Caco-2 (cell line): Measurements from ENCODE around the gene NRSN2. TPM values are rescaled to one million over a fixed set of nuclear protein-coding genes. Genes with fewer than 3 reads are reported as not detected.
"Not testable (repeated sequence)": the region's sequence is repeated elsewhere in the genome, so short reads cannot be mapped to it uniquely, and the experiment has no call there.

Source experiments
- BruUV-seq: library from RNA; stranded (reverse); fragments of 400-500 nt; replicated peaks from 2 replicates; lab custom pipeline; 2021; lab: Mats Ljungman, UMichigan
- CTCF ChIA-PET: fragments of 300-600 bp; sonication (Branson Sonifier 250); formaldehyde crosslinking; loops from one replicate; lab custom pipeline; 2022; ENCODE audit warnings: antibody characterized with exemption; lab: Charles Lee
- POLR2A ChIA-PET: fragments of 300-600 bp; sonication (Branson Sonifier 250); formaldehyde crosslinking; loops from one replicate; lab custom pipeline; 2022; ENCODE audit warnings: antibody characterized with exemption; lab: Charles Lee
- DNase-seq, 2 experiments: peaks; one replicate each; pipeline versions ENCODE4 v3.0.0 to v3.0.0-alpha.2; 2020 to 2022
- H3K27me3 ChIP-seq: replicated peaks from 2 replicates; pipeline ENCODE4 v1.6.0; 2011; ENCODE audit warnings: low read length; ENCODE audit not compliant: control insufficient read depth, insufficient read depth
- H3K36me3 ChIP-seq: 2 replicates; pipeline ENCODE4 v1.5.1; 2011; ENCODE audit warnings: low read length; ENCODE audit not compliant: control insufficient read depth, insufficient read depth
- H3K4me1 ChIP-seq: fragments of 250-450 bp; sonication (Bioruptor Pico); 2 replicates; pipeline ENCODE4 v1.5.1; 2020; ENCODE audit warnings: mild to moderate bottlenecking
- H3K4me3 ChIP-seq: 2 replicates; pipeline ENCODE4 v1.5.1; 2011; ENCODE audit warnings: low read depth, mild to moderate bottlenecking, control low read depth, low read length
- H3K9me3 ChIP-seq: fragments of 250-450 bp; sonication (Bioruptor Pico); 2 replicates; pipeline ENCODE4 v1.5.1; 2020; ENCODE audit warnings: mild to moderate bottlenecking, moderate library complexity
- H3K27ac Mint-ChIP-seq: one replicate; pipeline ENCODE4 v1.8.0; 2022; ENCODE audit warnings: mixed read lengths; ENCODE audit not compliant: unreplicated experiment
- H3K27me3 Mint-ChIP-seq: one replicate; pipeline ENCODE4 v1.8.0; 2022; ENCODE audit warnings: mixed read lengths; ENCODE audit not compliant: insufficient read depth, unreplicated experiment
- H3K36me3 Mint-ChIP-seq: one replicate; pipeline ENCODE4 v1.8.0; 2022; ENCODE audit warnings: mild to moderate bottlenecking, mixed read lengths; ENCODE audit not compliant: insufficient read depth, unreplicated experiment
- H3K4me1 Mint-ChIP-seq: one replicate; pipeline ENCODE4 v1.8.0; 2022; ENCODE audit warnings: low read depth, mixed read lengths; ENCODE audit not compliant: unreplicated experiment
- H3K4me3 Mint-ChIP-seq: one replicate; pipeline ENCODE4 v1.8.0; 2022; ENCODE audit warnings: mild to moderate bottlenecking, moderate library complexity, mixed read lengths; ENCODE audit not compliant: unreplicated experiment
- H3K9me3 Mint-ChIP-seq: one replicate; pipeline ENCODE4 v1.8.0; 2022; ENCODE audit warnings: mixed read lengths; ENCODE audit not compliant: unreplicated experiment
- CTCF ChIP-seq, 2 experiments: fragments of 200-600 bp in 1 of 2; IDR thresholded peaks; 1 replicate in 1 of 2; 2 replicates in 1 of 2; pipeline versions ENCODE4 v1.5.1 to v1.8.0; 2011 to 2022; ENCODE audit warnings: antibody characterized with exemption in 1 of 2, control low read depth in 1 of 2, inconsistent platforms in 1 of 2, low read depth in 1 of 2, low read length in 1 of 2, mild to moderate bottlenecking in 1 of 2, moderate library complexity in 1 of 2; ENCODE audit not compliant: insufficient read depth in 1 of 2, severe bottlenecking in 1 of 2, unreplicated experiment in 1 of 2
- intact Hi-C: fragments of 100-400 bp; cut with micrococcal nuclease; formaldehyde crosslinking; loops from one replicate; pipeline ENCODE4 v1.10.0; 2022; ENCODE audit not compliant: unreplicated experiment
- total RNA-seq: library from RNA; stranded (reverse); gene quantifications from 2 replicates; pipeline ENCODE4 v1.2.3, GENCODE V29; 2022

Gene NRSN2
- total RNA-seq, 1 experiment from 2014 or later: 27.5 TPM

GRCh38 chr20:348972-349841 lies 2.3 kb downstream of the NRSN2 start:
- Histone ChIP-seq H3K27me3 (no peaks in the 10 kb centered on the region), H3K9me3 (no peaks in the 10 kb centered on the region), H3K36me3 (peaks cover 1% of the 10 kb centered on the region; the same call in 1 of the 2 replicates), H3K4me3 (peak overlapping the region; percentile 96; the same call in 1 of the 2 replicates), H3K4me1 (peaks cover 16% of the 10 kb centered on the region)
- DNase-seq: no peak
- CTCF ChIA-PET: no interaction called here
- peak overlapping the region; percentile 97 for H3K27ac Mint-ChIP-seq
- peak overlapping the region; percentile 98 for H3K4me3 Mint-ChIP-seq
- no TSS peak for BruUV-seq
- no peaks in the 10 kb centered on the region for H3K27me3 Mint-ChIP-seq
- no peaks in the 10 kb centered on the region for H3K9me3 Mint-ChIP-seq
- POLR2A ChIA-PET: no interaction called here
- intact Hi-C loops: no loop called here
- peaks cover 24% of the 10 kb centered on the region for H3K36me3 Mint-ChIP-seq
- H3K4me1 Mint-ChIP-seq: peaks cover 19% of the 10 kb centered on the region
- no peak for TF ChIP-seq CTCF (IDR thresholded peaks at IDR 0.05; ENCODE audit: insufficient read depth in 1 of 2, low read depth in 1 of 2, low read length in 1 of 2, severe bottlenecking in 1 of 2, unreplicated experiment in 1 of 2)

GRCh38 chr20:353166-353565 lies 6.3 kb downstream of the NRSN2 start:
- Histone ChIP-seq H3K4me1 (peaks cover 30% of the 10 kb centered on the region), H3K9me3 (no peaks in the 10 kb centered on the region), H3K4me3 (no peak overlapping the region), H3K27me3 (no peaks in the 10 kb centered on the region), H3K36me3 (peaks cover 1% of the 10 kb centered on the region; the same call in 1 of the 2 replicates)
- Mint-ChIP-seq H3K27me3 (no peaks in the 10 kb centered on the region), H3K4me1 (peaks cover 27% of the 10 kb centered on the region), H3K9me3 (no peaks in the 10 kb centered on the region), H3K36me3 (peaks cover 9% of the 10 kb centered on the region), H3K27ac (no peak overlapping the region), H3K4me3 (no peak overlapping the region)
- no TSS peak for BruUV-seq
- no peak for DNase-seq
- no peak for TF ChIP-seq CTCF (IDR thresholded peaks at IDR 0.05; ENCODE audit: insufficient read depth in 1 of 2, low read depth in 1 of 2, low read length in 1 of 2, severe bottlenecking in 1 of 2, unreplicated experiment in 1 of 2)
- POLR2A ChIA-PET: no interaction called here
- CTCF ChIA-PET: interaction anchor here (4.8 kb wide), 1 partner anchor 78 kb away, joined by 47 read pairs; no protein-coding TSS in a partner anchor
- intact Hi-C loops: loop anchor here (5.0 kb wide), 1 partner anchor 294 kb away; no protein-coding TSS in a partner anchor

GRCh38 chr20:354298-354977 lies 7.5 kb downstream of the NRSN2 start:
- Mint-ChIP-seq H3K4me1 (peaks cover 23% of the 10 kb centered on the region), H3K9me3 (no peaks in the 10 kb centered on the region), H3K27ac (peak overlapping the region; percentile 63), H3K4me3 (no peak overlapping the region), H3K36me3 (no peaks in the 10 kb centered on the region), H3K27me3 (no peaks in the 10 kb centered on the region)
- ChIA-PET POLR2A (interaction anchor here (0.5 kb wide), 2 partner anchors 8 to 30 kb away, joined by 3 to 4 read pairs; no protein-coding TSS in a partner anchor), CTCF (interaction anchor here (0.6 to 4.8 kb wide), 12 partner anchors 14 to 128 kb away, joined by 3 to 47 read pairs (median 4); partner anchors contain the start of gene TRIB3)
- BruUV-seq: no TSS peak
- H3K27me3 ChIP-seq: no peaks in the 10 kb centered on the region
- DNase-seq: peak; percentile 82 to 89
- peaks cover 26% of the 10 kb centered on the region for H3K4me1 ChIP-seq
- H3K9me3 ChIP-seq: no peaks in the 10 kb centered on the region
- H3K36me3 ChIP-seq: peaks cover 1% of the 10 kb centered on the region; the same call in 1 of the 2 replicates
- intact Hi-C loops: loop anchor here (1.0 to 5.0 kb wide), 4 partner anchors 16 to 293 kb away; no protein-coding TSS in a partner anchor
- peak; percentile 95 to 97 for TF ChIP-seq CTCF (IDR thresholded peaks at IDR 0.05; ENCODE audit: insufficient read depth in 1 of 2, low read depth in 1 of 2, low read length in 1 of 2, severe bottlenecking in 1 of 2, unreplicated experiment in 1 of 2)
- H3K4me3 ChIP-seq: no peak overlapping the region

GRCh38 chr20:356154-356553 lies 9.2 kb downstream of the NRSN2 start:
- H3K36me3 Mint-ChIP-seq, H3K4me3 ChIP-seq, BruUV-seq, H3K9me3 ChIP-seq, H3K9me3 Mint-ChIP-seq, H3K4me3 Mint-ChIP-seq, H3K27me3 ChIP-seq, H3K36me3 ChIP-seq, H3K27me3 Mint-ChIP-seq, intact Hi-C loops: not testable (repeated sequence)
- Mint-ChIP-seq H3K27ac (peak overlapping the region; percentile 4), H3K4me1 (peaks cover 38% of the 10 kb centered on the region)
- POLR2A ChIA-PET: interaction anchor here (0.6 to 1.5 kb wide), 4 partner anchors 9 to 317 kb away, joined by 3 to 8 read pairs (median 4); partner anchors contain the start of genes NRSN2 and TBC1D20
- peak in 1 of 2 experiments; percentile 54 for DNase-seq
- peaks cover 41% of the 10 kb centered on the region for H3K4me1 ChIP-seq
- CTCF ChIA-PET: interaction anchor here (1.4 to 4.8 kb wide), 3 partner anchors 24 to 75 kb away, joined by 4 to 47 read pairs (median 7); partner anchors contain the start of gene TRIB3
